Right cardiac atrium (tissue), 5 donors: Measurements from ENCODE around the gene NOL4L. TPM values are rescaled to one million over a fixed set of nuclear protein-coding genes. Genes with fewer than 3 reads are reported as not detected.

Source experiments
- ATAC-seq, 2 donors: fragments of 200-7000 bp; cut with Tn5 transposase; one replicate each; pipeline versions ENCODE4 v1.8.0 to v1.9.1; 2020; ENCODE audit warnings: moderate library complexity in 2 of 2, mild to moderate bottlenecking in 1 of 2
- DNase-seq, 3 donors: peaks; one replicate each; pipeline ENCODE4 v3.0.0-alpha.2; 2020
- H3K27ac ChIP-seq: one replicate; pipeline ENCODE4 v1.5.1; 2013; ENCODE audit warnings: mild to moderate bottlenecking, low read length, control low read depth, moderate library complexity
- H3K27me3 ChIP-seq: one replicate; pipeline ENCODE4 v1.6.1; 2013; ENCODE audit not compliant: control insufficient read depth, insufficient read depth
- H3K4me1 ChIP-seq: one replicate; pipeline ENCODE4 v1.6.1; 2013; ENCODE audit warnings: low read length; ENCODE audit not compliant: control insufficient read depth, insufficient read depth
- H3K4me3 ChIP-seq: one replicate; pipeline ENCODE4 v1.5.1; 2013; ENCODE audit warnings: low read length, control low read depth
- H3K9me3 ChIP-seq: one replicate; pipeline ENCODE4 v1.6.1; 2013; ENCODE audit warnings: low read length; ENCODE audit not compliant: control insufficient read depth
- WGBS: extraction: QIAGEN DNeasy Blood & Tissue Kit; methylation state at CpG from one replicate; pipeline ENCODE4 v1.1.7; 2013; 5-methylcytosine and 5-hydroxymethylcytosine counted together
- intact Hi-C, 4 donors: fragments of 100-400 bp; cut with DNase I; formaldehyde crosslinking; loops; one replicate each; pipeline versions ENCODE4 v1.11.0 to v1.14.0; 2022 to 2023
- polyA plus RNA-seq: library from polyadenylated mRNA; stranded (reverse); fragments of 200-250 nt; gene quantifications from one replicate; pipeline ENCODE4 v1.2.3, GENCODE V29; 2013
- total RNA-seq, 4 donors: library from RNA; stranded (reverse); fragmentation: NEBNext Ultra II Directional; extraction: Animal tissue kit (Norgen Biotek cat#: 25700); gene quantifications; one replicate each; pipeline ENCODE4 v1.2.1, GENCODE V29; 2021
- donor health status: healthy with polysubstance abuse.
- donor health status: DM: no; HTN: yes; CAD: no.
- donor health status: DM: no; HTN: no; CAD: no.
- donor health status: DM: no; HTN: yes; CAD: no; lungs with severe emphysema.
- donor health status: DM: yes; HTN: yes; CAD: no.

The NOL4L gene
- total and polyA plus RNA-seq, 5 donors: 6.5 to 10.9 (median 8.3) TPM

DNA sequence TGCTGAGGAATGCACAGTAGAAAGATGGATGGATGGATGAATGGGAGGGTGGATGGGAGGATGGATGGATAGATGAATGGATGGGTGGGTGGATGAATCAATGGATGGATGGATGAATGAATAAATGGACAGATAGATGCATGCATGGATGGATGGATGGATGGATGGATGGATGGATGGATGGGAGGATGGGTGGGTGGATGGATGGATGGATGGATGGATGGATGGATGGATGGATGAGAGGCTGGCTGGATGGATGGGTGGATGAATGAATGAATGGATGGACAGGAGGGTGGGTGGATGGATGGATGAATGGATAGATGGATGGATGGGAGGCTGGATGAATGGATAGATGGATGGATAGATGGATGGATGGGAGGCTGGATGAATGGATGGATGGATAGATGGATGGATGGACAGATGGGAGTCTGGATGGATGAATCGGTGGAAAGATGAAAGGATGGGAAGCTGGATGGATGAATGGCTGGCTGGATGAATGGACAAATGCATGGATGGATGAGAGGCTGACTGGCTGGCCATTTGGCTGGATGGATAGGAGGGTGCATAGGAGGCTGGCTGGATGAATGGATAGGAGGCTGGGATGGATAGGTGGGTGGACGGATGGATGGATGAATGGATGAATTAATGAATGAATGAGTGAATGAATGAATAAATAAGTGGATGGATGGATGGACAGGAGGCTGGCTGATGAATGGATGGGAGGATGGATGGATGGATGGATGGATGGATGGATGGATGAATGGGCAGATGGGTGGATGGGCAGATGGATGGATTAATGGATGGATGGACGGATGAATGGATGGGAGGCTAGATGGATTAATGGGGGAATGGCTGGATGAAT is 28.3 kb upstream of the NOL4L start:
- Histone ChIP-seq H3K4me1 (no peaks in the 10 kb centered on the region), H3K4me3 (no peak overlapping the region), H3K27ac (no peak overlapping the region), H3K9me3 (no peaks in the 10 kb centered on the region), H3K27me3 (no peaks in the 10 kb centered on the region)
- intact Hi-C loops: no loop called here
- ATAC-seq (no peak), DNase-seq (peak in 1 of 3 donors; percentile 4)
- WGBS: 90% methylated on average over 3 of the region's 3 CpGs

DNA sequence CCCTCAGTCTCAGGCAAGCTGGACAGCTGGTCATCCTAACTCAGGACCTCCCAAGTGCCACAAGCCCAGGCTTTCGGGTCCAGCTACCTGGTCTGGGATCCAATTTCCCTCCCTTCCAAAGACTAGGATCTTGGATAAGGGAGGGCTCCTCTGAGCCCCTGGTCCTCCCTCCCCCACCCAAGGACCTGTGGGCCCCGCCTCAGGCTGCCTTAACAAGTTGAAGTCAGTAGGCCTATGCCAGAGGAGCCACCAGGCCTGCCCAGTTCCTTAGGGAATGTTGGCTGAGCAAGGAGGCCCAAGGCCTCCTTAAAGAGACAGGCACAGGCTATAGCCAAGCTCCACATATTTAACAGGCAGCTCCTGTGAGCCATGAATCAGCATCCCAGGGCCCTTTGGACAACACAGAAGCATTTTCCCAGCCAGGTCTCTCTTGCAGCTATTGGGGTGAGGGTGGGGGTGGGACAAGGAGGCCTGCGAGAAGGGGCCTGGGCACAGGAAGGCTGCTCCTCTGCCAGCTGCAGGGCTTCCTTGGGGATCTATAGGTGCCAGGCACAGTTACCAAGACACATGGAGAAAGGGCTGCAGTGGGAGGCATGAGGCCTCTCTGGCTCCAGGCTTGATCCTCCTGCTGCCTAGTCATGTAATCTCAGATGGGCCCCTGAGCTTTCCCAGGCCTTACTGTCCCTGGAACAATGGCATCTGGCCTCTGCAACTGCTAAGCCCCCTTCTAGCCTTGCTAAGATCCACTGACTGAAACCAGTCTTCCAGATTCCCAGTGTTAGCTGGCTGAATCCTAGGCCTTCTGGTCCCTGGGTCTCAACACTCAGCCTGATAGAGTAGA is 27.4 kb upstream of the NOL4L start:
- ATAC-seq (no peak), DNase-seq (peak in 1 of 3 donors; percentile 12)
- Histone ChIP-seq H3K27me3 (no peaks in the 10 kb centered on the region), H3K4me3 (no peak overlapping the region), H3K9me3 (no peaks in the 10 kb centered on the region), H3K27ac (no peak overlapping the region), H3K4me1 (no peaks in the 10 kb centered on the region)
- WGBS: 96% methylated on average over 3 of the region's 3 CpGs
- intact Hi-C loops: no loop called here

- Histone ChIP-seq H3K4me1 (no peaks in the 10 kb centered on the region), H3K4me3 (no peak overlapping the region), H3K27ac (no peak overlapping the region), H3K27me3 (no peaks in the 10 kb centered on the region), H3K9me3 (no peaks in the 10 kb centered on the region)
- DNase-seq: peak in 1 of 3 donors; percentile 1
- WGBS: 87% methylated on average over 6 of the region's 6 CpGs
- ATAC-seq: no peak
- intact Hi-C loops: no loop called here
Measured at GRCh38 chr20:32611868-32612267, 26.7 kb upstream of the NOL4L start.

GRCh38 chr20:32611286-32611685 is 26.2 kb upstream of the NOL4L start:
- Histone ChIP-seq H3K4me3 (no peak overlapping the region), H3K9me3 (no peaks in the 10 kb centered on the region), H3K4me1 (no peaks in the 10 kb centered on the region), H3K27me3 (no peaks in the 10 kb centered on the region), H3K27ac (no peak overlapping the region)
- 64% methylated on average over 7 of the region's 7 CpGs for WGBS
- no peak for ATAC-seq
- DNase-seq: peak in 1 of 3 donors; percentile 43
- intact Hi-C loops: no loop called here

- ATAC-seq (no peak), DNase-seq (peak in 1 of 3 donors; percentile 42)
- no peaks in the 10 kb centered on the region for H3K4me1 ChIP-seq
- WGBS: 50% methylated on average over 17 of the region's 17 CpGs
- no peak overlapping the region for H3K27ac ChIP-seq
- intact Hi-C loops: no loop called here
- H3K9me3 ChIP-seq: no peaks in the 10 kb centered on the region
- H3K4me3 ChIP-seq: no peak overlapping the region
- H3K27me3 ChIP-seq: no peaks in the 10 kb centered on the region
Measured at GRCh38 chr20:32610472-32611218, 25.5 kb upstream of the NOL4L start.

DNA sequence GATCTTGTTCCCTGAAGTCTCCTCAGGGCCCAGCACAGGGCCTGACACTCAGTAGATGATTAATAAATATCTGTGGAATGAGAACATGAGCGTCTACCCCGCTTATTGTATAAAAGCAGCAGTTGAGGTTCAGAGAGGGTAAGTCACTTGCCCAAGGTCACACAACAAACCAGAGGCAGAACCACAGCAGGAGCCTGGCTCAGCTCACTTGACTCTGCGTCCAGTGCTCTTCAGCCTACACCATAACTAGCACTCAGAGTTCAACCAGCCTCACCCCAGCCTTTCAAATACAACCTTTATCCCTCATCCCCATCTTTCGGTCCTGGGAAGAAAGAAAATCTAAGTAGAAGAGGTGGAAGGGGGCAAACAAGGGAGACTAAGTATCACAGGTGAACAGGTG is 24.9 kb upstream of the NOL4L start:
- no peaks in the 10 kb centered on the region for H3K4me1 ChIP-seq
- H3K4me3 ChIP-seq: no peak overlapping the region
- intact Hi-C loops: no loop called here
- WGBS: 92% methylated on average over 4 of the region's 4 CpGs
- DNase-seq (no peak), ATAC-seq (no peak)
- H3K27me3 ChIP-seq: no peaks in the 10 kb centered on the region
- no peak overlapping the region for H3K27ac ChIP-seq
- H3K9me3 ChIP-seq: no peaks in the 10 kb centered on the region

- H3K27ac ChIP-seq: no peak overlapping the region
- H3K27me3 ChIP-seq: no peaks in the 10 kb centered on the region
- no peaks in the 10 kb centered on the region for H3K4me1 ChIP-seq
- H3K4me3 ChIP-seq: no peak overlapping the region
- WGBS: 89% methylated on average over 14 of the region's 14 CpGs
- DNase-seq: peak in 1 of 3 donors; percentile 14
- no peak for ATAC-seq
- intact Hi-C loops: no loop called here
- no peaks in the 10 kb centered on the region for H3K9me3 ChIP-seq
Measured at GRCh38 chr20:32609111-32609773, 24.1 kb upstream of the NOL4L start.

- no peak overlapping the region for H3K27ac ChIP-seq
- intact Hi-C loops: no loop called here
- no peak overlapping the region for H3K4me3 ChIP-seq
- 82% methylated on average over 5 of the region's 5 CpGs for whole genome bisulfite sequencing
- no peak for ATAC-seq
- H3K9me3 ChIP-seq: no peaks in the 10 kb centered on the region
- H3K4me1 ChIP-seq: no peaks in the 10 kb centered on the region
- peak in 1 of 3 donors; percentile 9 for DNase-seq
- H3K27me3 ChIP-seq: no peaks in the 10 kb centered on the region
Measured at GRCh38 chr20:32608664-32609015, 23.5 kb upstream of the NOL4L start.

- Histone ChIP-seq H3K9me3 (no peaks in the 10 kb centered on the region), H3K27ac (no peak overlapping the region), H3K27me3 (no peaks in the 10 kb centered on the region), H3K4me3 (no peak overlapping the region), H3K4me1 (no peaks in the 10 kb centered on the region)
- ATAC-seq: no peak
- DNase-seq: peak in 1 of 3 donors; percentile 32
- 91% methylated on average over 22 of the region's 22 CpGs for WGBS
- intact Hi-C loops: no loop called here
Measured at GRCh38 chr20:32607727-32608663, 22.9 kb upstream of the NOL4L start.

DNA sequence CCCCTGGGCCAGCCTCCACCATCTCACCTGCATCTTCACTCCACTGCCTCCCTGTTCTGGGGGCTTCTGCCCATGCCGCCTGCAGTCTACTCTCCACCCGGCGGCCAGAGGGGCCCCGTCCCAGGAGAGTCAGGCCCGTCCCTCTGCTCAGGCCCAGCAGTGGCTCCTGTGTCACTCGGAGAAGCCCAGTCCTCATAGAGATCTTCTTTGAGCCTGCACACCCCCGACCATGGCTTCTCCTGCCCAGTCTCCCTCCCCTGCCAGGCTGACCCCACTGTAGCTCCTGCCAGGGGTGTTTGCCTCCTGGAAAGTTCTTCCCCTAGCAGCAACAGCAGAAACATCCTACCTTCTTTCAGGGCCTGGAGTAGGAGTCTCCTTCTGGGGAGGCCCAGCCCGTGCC is 22.2 kb upstream of the NOL4L start:
- WGBS: 90% methylated on average over 8 of the region's 8 CpGs
- H3K27me3 ChIP-seq: no peaks in the 10 kb centered on the region
- DNase-seq (peak in 1 of 3 donors; percentile 25), ATAC-seq (no peak)
- H3K4me1 ChIP-seq: no peaks in the 10 kb centered on the region
- no peak overlapping the region for H3K27ac ChIP-seq
- H3K9me3 ChIP-seq: no peaks in the 10 kb centered on the region
- intact Hi-C loops: no loop called here
- H3K4me3 ChIP-seq: no peak overlapping the region
